Mucosa of stomach (tissue), 1 donor: ENCODE results near the gene SERPINA4.

ENCODE experiments used
- H3K27me3 ChIP-seq: one replicate; pipeline ENCODE4 v1.7.0; 2013; ENCODE audit warnings: mild to moderate bottlenecking, low read length; ENCODE audit not compliant: control insufficient read depth, insufficient read depth
- H3K36me3 ChIP-seq: one replicate; pipeline ENCODE4 v1.7.0; 2013; ENCODE audit warnings: low read length; ENCODE audit not compliant: control insufficient read depth, insufficient read depth
- H3K4me1 ChIP-seq: one replicate; pipeline ENCODE4 v1.7.0; 2013; ENCODE audit warnings: mild to moderate bottlenecking, low read length; ENCODE audit not compliant: control insufficient read depth, insufficient read depth
- H3K4me3 ChIP-seq: one replicate; pipeline ENCODE4 v1.7.0; 2013; ENCODE audit warnings: low read length
- H3K9ac ChIP-seq: one replicate; pipeline ENCODE4 v1.7.0; 2013; ENCODE audit warnings: mild to moderate bottlenecking, low read length, moderate library complexity
- H3K9me3 ChIP-seq: one replicate; pipeline ENCODE4 v1.7.0; 2013; ENCODE audit warnings: mild to moderate bottlenecking, low read length, moderate library complexity; ENCODE audit not compliant: control insufficient read depth
- donor health status: Pancreatic carcinoma.

Gene SERPINA4

GRCh38 chr14:94560751-94561655 is at the start of gene SERPINA4:
Gene SERPINA4, plus strand, starts transcription at chr14:94561442. Its CDS starts 2,041 bp downstream, at chr14:94563483.
- Histone ChIP-seq H3K4me1 (peaks cover 14% of the 10 kb centered on the region), H3K4me3 (no peak within 1 kb of the TSS), H3K9me3 (no peaks in the 10 kb centered on the region), H3K9ac (no peak within 1 kb of the TSS), H3K27me3 (no peaks in the 10 kb centered on the region), H3K36me3 (no peaks in the 10 kb centered on the region)

- Histone ChIP-seq H3K36me3 (no peaks in the 10 kb centered on the region), H3K27me3 (peaks cover 14% of the 10 kb centered on the region), H3K4me1 (no peaks in the 10 kb centered on the region), H3K9me3 (no peaks in the 10 kb centered on the region), H3K4me3 (no peak overlapping the region), H3K9ac (no peak overlapping the region)
Measured at GRCh38 chr14:94514351-94514750, 46.9 kb upstream of the SERPINA4 start.

- Histone ChIP-seq H3K27me3 (peaks cover 14% of the 10 kb centered on the region), H3K36me3 (no peaks in the 10 kb centered on the region), H3K9me3 (no peaks in the 10 kb centered on the region), H3K4me3 (no peak overlapping the region), H3K4me1 (no peaks in the 10 kb centered on the region), H3K9ac (no peak overlapping the region)
Measured at GRCh38 chr14:94515426-94515825, 45.8 kb upstream of the SERPINA4 start.

GRCh38 chr14:94515856-94516255 is 45.4 kb upstream of the SERPINA4 start:
- Histone ChIP-seq H3K27me3 (peaks cover 14% of the 10 kb centered on the region), H3K4me1 (no peaks in the 10 kb centered on the region), H3K36me3 (no peaks in the 10 kb centered on the region), H3K9me3 (no peaks in the 10 kb centered on the region), H3K9ac (no peak overlapping the region), H3K4me3 (no peak overlapping the region)

GRCh38 chr14:94517248-94517640 is 44.0 kb upstream of the SERPINA4 start:
- H3K4me1 ChIP-seq: no peaks in the 10 kb centered on the region
- H3K4me3 ChIP-seq: no peak overlapping the region
- no peaks in the 10 kb centered on the region for H3K36me3 ChIP-seq
- H3K9ac ChIP-seq: no peak overlapping the region
- no peaks in the 10 kb centered on the region for H3K9me3 ChIP-seq
- H3K27me3 ChIP-seq: peaks cover 14% of the 10 kb centered on the region

- Histone ChIP-seq H3K36me3 (no peaks in the 10 kb centered on the region), H3K4me1 (no peaks in the 10 kb centered on the region), H3K27me3 (peaks cover 14% of the 10 kb centered on the region), H3K9ac (no peak overlapping the region), H3K4me3 (no peak overlapping the region), H3K9me3 (no peaks in the 10 kb centered on the region)
Measured at GRCh38 chr14:94517641-94518257, 43.5 kb upstream of the SERPINA4 start.

GRCh38 chr14:94521375-94522114 is 39.7 kb upstream of the SERPINA4 start:
- no peaks in the 10 kb centered on the region for H3K9me3 ChIP-seq
- no peaks in the 10 kb centered on the region for H3K36me3 ChIP-seq
- H3K9ac ChIP-seq: no peak overlapping the region
- no peaks in the 10 kb centered on the region for H3K4me1 ChIP-seq
- no peak overlapping the region for H3K4me3 ChIP-seq
- peaks cover 4% of the 10 kb centered on the region for H3K27me3 ChIP-seq

- H3K4me1 ChIP-seq: no peaks in the 10 kb centered on the region
- no peak overlapping the region for H3K9ac ChIP-seq
- no peak overlapping the region for H3K4me3 ChIP-seq
- H3K27me3 ChIP-seq: no peaks in the 10 kb centered on the region
- H3K9me3 ChIP-seq: no peaks in the 10 kb centered on the region
- no peaks in the 10 kb centered on the region for H3K36me3 ChIP-seq
Measured at GRCh38 chr14:94522115-94522724, 39.0 kb upstream of the SERPINA4 start.

- no peaks in the 10 kb centered on the region for H3K4me1 ChIP-seq
- H3K27me3 ChIP-seq: no peaks in the 10 kb centered on the region
- H3K4me3 ChIP-seq: no peak overlapping the region
- H3K9ac ChIP-seq: no peak overlapping the region
- H3K9me3 ChIP-seq: no peaks in the 10 kb centered on the region
- no peaks in the 10 kb centered on the region for H3K36me3 ChIP-seq
Measured at GRCh38 chr14:94523265-94523664, 38.0 kb upstream of the SERPINA4 start.

- no peak overlapping the region for H3K9ac ChIP-seq
- no peaks in the 10 kb centered on the region for H3K27me3 ChIP-seq
- no peaks in the 10 kb centered on the region for H3K36me3 ChIP-seq
- no peaks in the 10 kb centered on the region for H3K4me1 ChIP-seq
- H3K4me3 ChIP-seq: no peak overlapping the region
- no peaks in the 10 kb centered on the region for H3K9me3 ChIP-seq
Measured at GRCh38 chr14:94524093-94524492, 37.1 kb upstream of the SERPINA4 start.

- Histone ChIP-seq H3K4me3 (no peak overlapping the region), H3K4me1 (no peaks in the 10 kb centered on the region), H3K9ac (no peak overlapping the region), H3K36me3 (no peaks in the 10 kb centered on the region), H3K9me3 (no peaks in the 10 kb centered on the region), H3K27me3 (peaks cover 4% of the 10 kb centered on the region)
Measured at GRCh38 chr14:94531187-94531586, 30.1 kb upstream of the SERPINA4 start.
